Measurements from ENCODE around the gene ZDHHC12. TPM values are rescaled to one million over a fixed set of nuclear protein-coding genes. Genes with fewer than 3 reads are reported as not detected.

ZDHHC12 gene
- total and polyA plus RNA-seq, 10 of the 15 experiments (the other 5 are each of a cell fraction or from before 2014, with no cell fraction given): 0.95 to 146 (median 49.9) TPM

DNA sequence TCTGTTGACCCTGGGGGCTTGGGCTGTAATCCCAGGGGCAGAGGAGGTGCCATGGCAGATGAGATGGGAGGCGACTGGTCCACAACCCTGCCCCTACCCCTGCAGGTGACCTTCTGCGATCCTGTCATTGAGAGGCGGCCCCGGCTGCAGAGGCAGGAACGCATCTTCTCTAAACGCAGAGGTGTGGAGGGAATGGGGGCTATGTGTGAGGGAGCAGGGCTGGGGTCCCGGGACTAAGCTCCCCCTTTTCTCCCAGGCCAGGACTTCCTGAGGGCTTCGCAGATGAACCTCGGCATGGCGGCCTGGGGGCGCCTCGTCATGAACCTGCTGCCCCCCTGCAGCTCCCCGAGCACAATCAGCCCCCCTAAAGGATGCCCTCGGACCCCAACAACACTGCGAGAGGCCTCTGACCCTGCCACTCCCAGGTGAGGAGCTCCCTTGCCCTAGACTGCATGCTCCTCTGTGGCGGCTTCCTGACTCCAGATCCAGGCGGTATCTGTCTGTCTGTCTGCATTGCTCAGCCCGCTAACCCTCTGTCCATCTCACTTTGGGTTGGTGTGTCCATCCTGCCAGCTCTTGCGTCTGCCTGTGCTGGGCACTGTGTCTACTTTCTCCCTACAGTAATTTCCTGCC lies 9.9 kb downstream of the ZDHHC12 start:
- H3K9ac ChIP-seq (ENCODE audit: control insufficient read depth, insufficient read depth, low read length): no peak overlapping the region
- TF ChIP-seq ZNF384 (IDR thresholded peaks at IDR 0.05; ENCODE audit: borderline replicate concordance, low read depth, low read length) (no peak), NRF1 (conservative IDR thresholded peaks at IDR 0.05; ENCODE audit: low read depth, low read length) (no peak), GABPA (IDR thresholded peaks at IDR 0.05; ENCODE audit: low read depth) (no peak), EZH2 (IDR thresholded peaks at IDR 0.05; ENCODE audit: borderline replicate concordance, control insufficient read depth, low read depth, low read length) (no peak), RAD21 (IDR thresholded peaks at IDR 0.05; ENCODE audit: insufficient read depth, low read depth, low read length) (no peak), RELA (IDR thresholded peaks at IDR 0.05; ENCODE audit: borderline replicate concordance, partially characterized antibody) (no peak), ATF7 (IDR thresholded peaks at IDR 0.05; ENCODE audit: low read depth) (no peak), PML (IDR thresholded peaks at IDR 0.05; ENCODE audit: low read length) (no peak), STAT1 (conservative IDR thresholded peaks at IDR 0.05) (no peak), HDAC6 (IDR thresholded peaks at IDR 0.05; ENCODE audit: unreplicated experiment) (no peak), NFYB (IDR thresholded peaks at IDR 0.05; ENCODE audit: insufficient read depth, low read depth, low read length) (no peak)
- TF ChIP-seq, protein P1, sequence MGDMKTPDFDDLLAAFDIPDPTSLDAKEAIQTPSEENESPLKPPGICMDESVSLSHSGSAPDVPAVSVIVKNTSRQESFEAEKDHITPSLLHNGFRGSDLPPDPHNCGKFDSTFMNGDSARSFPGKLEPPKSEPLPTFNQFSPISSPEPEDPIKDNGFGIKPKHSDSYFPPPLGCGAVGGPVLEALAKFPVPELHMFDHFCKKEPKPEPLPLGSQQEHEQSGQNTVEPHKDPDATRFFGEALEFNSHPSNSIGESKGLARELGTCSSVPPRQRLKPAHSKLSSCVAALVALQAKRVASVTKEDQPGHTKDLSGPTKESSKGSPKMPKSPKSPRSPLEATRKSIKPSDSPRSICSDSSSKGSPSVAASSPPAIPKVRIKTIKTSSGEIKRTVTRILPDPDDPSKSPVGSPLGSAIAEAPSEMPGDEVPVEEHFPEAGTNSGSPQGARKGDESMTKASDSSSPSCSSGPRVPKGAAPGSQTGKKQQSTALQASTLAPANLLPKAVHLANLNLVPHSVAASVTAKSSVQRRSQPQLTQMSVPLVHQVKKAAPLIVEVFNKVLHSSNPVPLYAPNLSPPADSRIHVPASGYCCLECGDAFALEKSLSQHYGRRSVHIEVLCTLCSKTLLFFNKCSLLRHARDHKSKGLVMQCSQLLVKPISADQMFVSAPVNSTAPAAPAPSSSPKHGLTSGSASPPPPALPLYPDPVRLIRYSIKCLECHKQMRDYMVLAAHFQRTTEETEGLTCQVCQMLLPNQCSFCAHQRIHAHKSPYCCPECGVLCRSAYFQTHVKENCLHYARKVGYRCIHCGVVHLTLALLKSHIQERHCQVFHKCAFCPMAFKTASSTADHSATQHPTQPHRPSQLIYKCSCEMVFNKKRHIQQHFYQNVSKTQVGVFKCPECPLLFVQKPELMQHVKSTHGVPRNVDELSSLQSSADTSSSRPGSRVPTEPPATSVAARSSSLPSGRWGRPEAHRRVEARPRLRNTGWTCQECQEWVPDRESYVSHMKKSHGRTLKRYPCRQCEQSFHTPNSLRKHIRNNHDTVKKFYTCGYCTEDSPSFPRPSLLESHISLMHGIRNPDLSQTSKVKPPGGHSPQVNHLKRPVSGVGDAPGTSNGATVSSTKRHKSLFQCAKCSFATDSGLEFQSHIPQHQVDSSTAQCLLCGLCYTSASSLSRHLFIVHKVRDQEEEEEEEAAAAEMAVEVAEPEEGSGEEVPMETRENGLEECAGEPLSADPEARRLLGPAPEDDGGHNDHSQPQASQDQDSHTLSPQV (IDR thresholded peaks at IDR 0.05): no peak
- TF ChIP-seq, protein P2, sequence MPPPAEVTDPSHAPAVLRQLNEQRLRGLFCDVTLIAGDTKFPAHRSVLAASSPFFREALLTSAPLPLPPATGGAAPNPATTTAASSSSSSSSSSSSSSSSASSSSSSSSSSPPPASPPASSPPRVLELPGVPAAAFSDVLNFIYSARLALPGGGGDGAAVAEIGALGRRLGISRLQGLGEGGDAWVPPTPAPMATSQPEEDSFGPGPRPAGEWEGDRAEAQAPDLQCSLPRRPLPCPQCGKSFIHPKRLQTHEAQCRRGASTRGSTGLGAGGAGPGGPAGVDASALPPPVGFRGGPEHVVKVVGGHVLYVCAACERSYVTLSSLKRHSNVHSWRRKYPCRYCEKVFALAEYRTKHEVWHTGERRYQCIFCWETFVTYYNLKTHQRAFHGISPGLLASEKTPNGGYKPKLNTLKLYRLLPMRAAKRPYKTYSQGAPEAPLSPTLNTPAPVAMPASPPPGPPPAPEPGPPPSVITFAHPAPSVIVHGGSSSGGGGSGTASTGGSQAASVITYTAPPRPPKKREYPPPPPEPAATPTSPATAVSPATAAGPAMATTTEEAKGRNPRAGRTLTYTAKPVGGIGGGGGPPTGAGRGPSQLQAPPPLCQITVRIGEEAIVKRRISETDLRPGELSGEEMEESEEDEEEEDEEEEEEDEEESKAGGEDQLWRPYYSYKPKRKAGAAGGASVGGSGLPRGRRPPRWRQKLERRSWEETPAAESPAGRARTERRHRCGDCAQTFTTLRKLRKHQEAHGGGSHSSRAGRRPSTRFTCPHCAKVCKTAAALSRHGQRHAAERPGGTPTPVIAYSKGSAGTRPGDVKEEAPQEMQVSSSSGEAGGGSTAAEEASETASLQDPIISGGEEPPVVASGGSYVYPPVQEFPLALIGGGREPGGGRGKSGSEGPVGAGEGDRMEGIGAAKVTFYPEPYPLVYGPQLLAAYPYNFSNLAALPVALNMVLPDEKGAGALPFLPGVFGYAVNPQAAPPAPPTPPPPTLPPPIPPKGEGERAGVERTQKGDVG (CRISPR knock-in tag; IDR thresholded peaks at IDR 0.05): no peak
- TF ChIP-seq, protein P3, sequence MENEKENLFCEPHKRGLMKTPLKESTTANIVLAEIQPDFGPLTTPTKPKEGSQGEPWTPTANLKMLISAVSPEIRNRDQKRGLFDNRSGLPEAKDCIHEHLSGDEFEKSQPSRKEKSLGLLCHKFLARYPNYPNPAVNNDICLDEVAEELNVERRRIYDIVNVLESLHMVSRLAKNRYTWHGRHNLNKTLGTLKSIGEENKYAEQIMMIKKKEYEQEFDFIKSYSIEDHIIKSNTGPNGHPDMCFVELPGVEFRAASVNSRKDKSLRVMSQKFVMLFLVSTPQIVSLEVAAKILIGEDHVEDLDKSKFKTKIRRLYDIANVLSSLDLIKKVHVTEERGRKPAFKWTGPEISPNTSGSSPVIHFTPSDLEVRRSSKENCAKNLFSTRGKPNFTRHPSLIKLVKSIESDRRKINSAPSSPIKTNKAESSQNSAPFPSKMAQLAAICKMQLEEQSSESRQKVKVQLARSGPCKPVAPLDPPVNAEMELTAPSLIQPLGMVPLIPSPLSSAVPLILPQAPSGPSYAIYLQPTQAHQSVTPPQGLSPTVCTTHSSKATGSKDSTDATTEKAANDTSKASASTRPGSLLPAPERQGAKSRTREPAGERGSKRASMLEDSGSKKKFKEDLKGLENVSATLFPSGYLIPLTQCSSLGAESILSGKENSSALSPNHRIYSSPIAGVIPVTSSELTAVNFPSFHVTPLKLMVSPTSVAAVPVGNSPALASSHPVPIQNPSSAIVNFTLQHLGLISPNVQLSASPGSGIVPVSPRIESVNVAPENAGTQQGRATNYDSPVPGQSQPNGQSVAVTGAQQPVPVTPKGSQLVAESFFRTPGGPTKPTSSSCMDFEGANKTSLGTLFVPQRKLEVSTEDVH (IDR thresholded peaks at IDR 0.05; ENCODE audit: low read depth, partially characterized antibody): no peak

More for the DNA sequence above, 9.9 kb downstream of the ZDHHC12 start:
- H3K36me3 ChIP-seq (ENCODE audit: control insufficient read depth in 2 of 2, insufficient read depth in 2 of 2, low read length in 1 of 2): no peaks in the 10 kb centered on the region
- no peak overlapping the region for H3K4me3 ChIP-seq
- H3K4me1 ChIP-seq (ENCODE audit: control insufficient read depth, insufficient read depth, low read length): no peaks in the 10 kb centered on the region
- no peaks in the 10 kb centered on the region for H3K9me3 ChIP-seq (replicated peaks; ENCODE audit: control insufficient read depth, insufficient read depth, low read length)
- no peaks in the 10 kb centered on the region for H4K20me1 ChIP-seq (ENCODE audit: control insufficient read depth, insufficient read depth)
- ATAC-seq (no peak), FAIRE-seq (no peak), DNase-seq (ENCODE audit: low read depth, low spot score) (no peak)
- ChIA-PET CTCF (no interaction called here), SMC1A (ENCODE audit: uncharacterized antibody, unreplicated experiment) (no interaction called here), POLR2A (no interaction called here), RAD21 (ENCODE audit: unreplicated experiment) (no interaction called here)
- no peak overlapping the region for H3K4me2 ChIP-seq (ENCODE audit: control insufficient read depth, insufficient read depth)
- in situ Hi-C loops (cut with MboI): no loop called here
- H2AFZ ChIP-seq (ENCODE audit: control insufficient read depth, low read depth, low read length): no peak overlapping the region
- intact Hi-C loops (cut with micrococcal nuclease; ENCODE audit: unreplicated experiment): no loop called here
- no peaks in the 10 kb centered on the region for H3K27me3 ChIP-seq (replicated peaks in 1 of 2; ENCODE audit: control insufficient read depth in 2 of 2, insufficient read depth in 2 of 2, low read length in 1 of 2)
- H3K27ac ChIP-seq (ENCODE audit: control insufficient read depth, insufficient read depth): no peak overlapping the region
- 68% methylated on average over 19 of the region's 19 CpGs for WGBS (ENCODE audit: insufficient coverage, insufficient replicate concordance, low lambda C conversion rate, missing lambda C conversion rate)
- BruUV-seq (replicated peaks): no TSS peak
- no peaks in the 10 kb centered on the region for H3K79me2 ChIP-seq (ENCODE audit: control insufficient read depth, insufficient read depth, low read length)
